GM21360 (cell line): ENCODE measurements around the gene UQCC5.

Source experiments
- ATAC-seq: cut with Tn5 transposase; IDR thresholded peaks from one replicate; pipeline ENCODE4 v1.9.1; 2021; ENCODE audit warnings: mild to moderate bottlenecking, moderate library complexity; ENCODE audit not compliant: unreplicated experiment

UQCC5 gene

DNA sequence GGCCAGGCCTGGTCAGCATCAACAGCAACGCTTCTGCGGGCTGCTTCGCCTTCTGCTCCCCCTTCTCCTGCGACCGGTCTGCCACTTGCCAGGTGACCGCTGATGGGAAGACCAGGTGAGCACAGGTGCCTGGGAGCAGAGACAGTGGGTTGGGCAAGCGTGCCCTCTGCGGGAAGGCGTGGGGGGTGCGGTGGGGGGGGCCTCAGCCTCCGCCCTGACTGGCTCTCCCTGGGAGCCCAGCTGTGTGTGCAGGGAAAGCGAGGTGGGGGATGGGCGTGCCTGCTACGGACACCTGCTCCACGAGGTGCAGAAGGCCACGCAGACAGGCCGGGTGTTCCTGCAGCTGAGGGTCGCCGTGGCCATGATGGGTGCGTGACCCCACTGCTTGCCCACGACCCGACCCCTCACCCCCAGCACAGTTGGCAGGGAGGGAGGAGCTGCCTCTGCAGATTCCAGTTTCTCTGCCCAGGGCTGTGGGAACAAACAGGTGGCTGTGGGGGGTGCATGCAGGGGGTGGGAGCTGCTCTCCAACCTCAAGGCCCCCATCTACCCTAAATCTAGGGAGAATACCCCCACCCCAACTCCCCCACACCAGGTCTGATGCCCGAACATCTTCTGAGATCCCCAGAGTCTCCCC lies 32.5 kb upstream of the UQCC5 start:
- no peak for ATAC-seq

- no peak for ATAC-seq
Measured at GRCh38 chr3:52504977-52505376, 31.4 kb upstream of the UQCC5 start.

GRCh38 chr3:52506266-52506966 lies 30.0 kb upstream of the UQCC5 start:
- no peak for ATAC-seq

- ATAC-seq = no peak
Measured at GRCh38 chr3:52507359-52507758, 29.0 kb upstream of the UQCC5 start.

- ATAC-seq = no peak
Measured at GRCh38 chr3:52509753-52510328, 26.6 kb upstream of the UQCC5 start.

GRCh38 chr3:52511509-52511908 lies 24.9 kb upstream of the UQCC5 start:
- no peak for ATAC-seq

DNA sequence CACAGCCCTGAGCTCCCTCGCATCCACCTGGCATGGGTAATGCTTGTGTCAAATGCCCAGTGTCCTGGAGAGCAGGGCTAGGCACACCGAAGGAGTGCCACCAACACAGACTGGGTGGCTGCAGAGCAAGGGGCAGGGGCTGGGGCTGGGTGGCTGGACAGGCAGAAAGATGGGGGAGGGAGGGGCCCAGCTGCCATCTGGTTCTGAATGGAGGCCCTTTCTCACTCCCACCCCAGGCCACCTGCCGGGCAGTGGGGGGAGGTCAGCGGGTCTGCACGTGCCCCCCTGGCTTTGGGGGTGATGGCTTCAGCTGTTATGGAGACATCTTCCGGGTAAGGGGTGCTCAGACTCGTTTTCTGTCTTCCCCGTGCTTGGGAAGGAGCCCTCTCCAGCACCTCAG lies 24.3 kb upstream of the UQCC5 start:
- no peak for ATAC-seq

DNA sequence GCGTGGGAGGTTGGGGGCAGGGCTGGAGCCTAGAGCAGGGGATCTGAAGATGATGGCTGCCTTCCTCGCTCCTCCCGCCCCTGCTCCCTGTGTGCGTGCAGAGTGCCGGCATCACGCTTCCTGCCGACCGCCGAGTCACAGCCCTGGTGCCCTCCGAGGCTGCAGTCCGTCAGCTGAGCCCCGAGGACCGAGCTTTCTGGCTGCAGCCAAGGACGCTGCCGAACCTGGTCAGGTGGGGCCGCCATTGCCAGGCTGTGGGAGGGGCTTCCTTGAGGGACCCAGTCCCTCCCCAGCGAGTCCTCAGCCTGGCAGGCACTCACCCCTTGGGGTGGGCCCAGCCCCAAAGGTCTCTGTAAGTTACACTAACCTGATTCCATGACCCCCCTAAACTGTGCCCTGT lies 23.7 kb upstream of the UQCC5 start:
- no peak for ATAC-seq

- no peak for ATAC-seq
Measured at GRCh38 chr3:52513281-52513680, 23.1 kb upstream of the UQCC5 start.

DNA sequence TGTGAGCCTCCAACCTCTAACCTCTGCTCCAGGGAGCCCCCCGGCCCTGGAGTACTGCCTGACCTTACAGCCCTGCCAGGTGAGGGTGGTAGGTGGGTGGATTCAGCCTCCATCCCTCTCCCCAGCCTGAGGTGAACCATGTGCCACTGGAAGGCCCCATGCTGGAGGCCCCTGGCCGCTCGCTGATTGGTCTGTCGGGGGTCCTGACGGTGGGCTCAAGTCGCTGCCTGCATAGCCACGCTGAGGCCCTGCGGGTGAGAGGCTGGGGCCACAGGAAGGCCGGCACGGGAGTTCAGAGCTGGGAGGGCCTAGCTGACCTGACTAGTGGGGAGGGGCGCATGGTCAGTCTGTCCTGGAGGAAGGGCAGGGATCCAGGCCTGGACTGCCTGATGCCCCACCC lies 21.8 kb upstream of the UQCC5 start:
- no peak for ATAC-seq

GRCh38 chr3:52515192-52515591 lies 21.2 kb upstream of the UQCC5 start:
- no peak for ATAC-seq

DNA sequence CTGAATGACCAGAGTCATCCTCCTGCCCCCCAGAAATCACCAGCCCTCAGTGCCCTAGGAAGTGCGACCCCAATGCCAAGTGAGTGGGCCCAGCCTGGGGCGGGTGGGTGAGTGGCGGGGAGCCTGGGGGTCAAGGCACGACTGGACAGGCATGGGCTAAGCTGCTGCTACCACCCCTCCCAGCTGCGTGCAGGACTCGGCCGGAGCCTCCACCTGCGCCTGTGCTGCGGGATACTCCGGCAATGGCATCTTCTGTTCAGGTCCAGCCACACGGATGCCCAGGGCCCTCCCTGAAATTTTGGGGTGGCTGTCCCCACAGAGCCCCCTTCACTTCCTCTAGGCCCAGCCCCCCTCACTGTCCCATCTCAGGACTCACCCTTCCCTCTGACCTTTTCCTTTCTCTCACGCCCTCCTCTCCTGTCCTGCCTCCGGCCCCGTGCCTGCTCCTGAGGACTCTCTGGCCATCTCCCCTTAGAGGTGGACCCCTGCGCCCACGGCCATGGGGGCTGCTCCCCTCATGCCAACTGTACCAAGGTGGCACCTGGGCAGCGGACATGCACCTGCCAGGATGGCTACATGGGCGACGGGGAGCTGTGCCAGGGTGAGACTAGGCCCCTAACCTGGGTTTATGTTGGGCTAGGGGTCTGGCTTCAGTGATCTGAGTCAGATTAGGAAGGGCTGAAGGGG lies 19.8 kb upstream of the UQCC5 start:
- no peak for ATAC-seq

GRCh38 chr3:52517796-52518722 lies 18.3 kb upstream of the UQCC5 start:
- no peak for ATAC-seq

DNA sequence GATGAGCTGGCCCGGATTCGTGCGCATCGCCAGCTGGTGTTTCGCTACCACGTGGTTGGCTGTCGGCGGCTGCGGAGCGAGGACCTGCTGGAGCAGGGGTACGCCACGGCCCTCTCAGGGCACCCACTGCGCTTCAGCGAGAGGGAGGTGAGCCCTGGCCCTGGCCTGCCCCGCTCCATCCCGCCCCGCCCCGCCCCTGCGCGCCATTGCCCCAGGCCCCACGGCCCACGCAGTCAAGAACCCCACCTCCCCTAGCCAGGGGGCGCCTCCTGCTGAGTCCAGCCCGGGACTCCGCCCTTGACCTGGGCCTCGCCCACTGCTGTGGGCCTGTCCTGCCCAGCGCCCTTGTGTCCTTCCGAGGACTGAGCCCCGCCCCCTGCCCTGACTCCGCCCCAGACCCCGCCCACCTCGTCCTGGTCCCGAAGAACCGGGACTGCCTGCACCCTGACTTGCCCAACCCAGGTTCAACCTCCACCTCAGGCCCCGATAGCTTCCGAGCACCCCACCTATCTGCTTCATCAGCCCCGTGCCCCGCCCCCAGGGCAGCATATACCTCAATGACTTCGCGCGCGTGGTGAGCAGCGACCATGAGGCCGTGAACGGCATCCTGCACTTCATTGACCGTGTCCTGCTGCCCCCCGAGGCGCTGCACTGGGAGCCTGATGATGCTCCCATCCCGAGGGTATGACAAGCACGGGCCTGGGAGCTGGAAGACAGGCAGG lies 17.5 kb upstream of the UQCC5 start:
- ATAC-seq = no peak

- ATAC-seq = no peak
Measured at GRCh38 chr3:52519445-52520140, 16.8 kb upstream of the UQCC5 start.

DNA sequence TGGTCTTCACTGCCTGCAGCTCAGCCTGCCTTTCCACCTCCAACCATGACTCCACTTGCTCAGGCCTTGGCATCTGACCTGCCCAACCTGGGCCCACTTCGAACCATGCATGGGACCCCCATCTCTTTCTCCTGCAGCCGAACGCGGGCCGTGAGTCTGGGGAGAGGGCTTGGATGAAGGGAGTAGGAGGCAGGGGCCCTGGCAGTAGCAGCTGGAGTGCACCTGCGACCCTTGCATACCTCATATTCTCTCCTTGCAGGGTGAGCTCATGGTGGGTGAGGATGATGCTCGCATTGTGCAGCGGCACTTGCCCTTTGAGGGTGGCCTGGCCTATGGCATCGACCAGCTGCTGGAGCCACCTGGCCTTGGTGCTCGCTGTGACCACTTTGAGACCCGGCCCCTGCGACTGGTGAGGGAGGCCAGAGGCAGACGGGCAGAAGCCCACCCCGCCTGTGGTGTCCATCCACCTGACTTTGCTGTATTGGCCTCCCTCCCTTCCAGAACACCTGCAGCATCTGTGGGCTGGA lies 16.2 kb upstream of the UQCC5 start:
- no peak for ATAC-seq

- no peak for ATAC-seq
Measured at GRCh38 chr3:52520716-52521487, 15.5 kb upstream of the UQCC5 start.

GRCh38 chr3:52521488-52521824 lies 14.9 kb upstream of the UQCC5 start:
- no peak for ATAC-seq
